8988T (cell line): ENCODE measurements around the gene ZFAND4.
A peak's percentile ranks its signal among the peaks of the same experiment; 100 is the strongest.
"Not testable (repeated sequence)": the region's sequence is repeated elsewhere in the genome, so short reads cannot be mapped to it uniquely, and the experiment has no call there.

Experiments
- DNase-seq: peaks from one replicate; pipeline ENCODE4 v3.0.0; 2011

ZFAND4 gene

DNA sequence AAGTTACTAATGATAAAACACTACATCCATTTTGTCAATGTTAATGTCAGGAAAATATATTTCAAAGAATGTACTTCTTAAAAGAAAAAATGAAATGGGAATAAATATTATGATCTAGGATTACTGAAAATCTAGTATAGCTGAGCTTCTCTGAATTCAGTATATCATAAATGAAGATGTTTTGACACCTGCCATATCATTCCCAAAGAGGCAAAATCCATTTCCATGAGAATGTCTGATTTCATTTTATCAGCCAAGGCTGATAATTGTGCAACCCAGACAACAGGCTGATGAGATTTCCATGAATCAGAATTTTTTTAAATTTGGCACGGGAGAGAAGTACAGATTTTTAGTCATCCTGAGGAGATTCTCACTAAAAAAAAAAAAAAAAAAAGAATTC, 32.5 kb downstream of the ZFAND4 start:
- no peak for DNase-seq

DNA sequence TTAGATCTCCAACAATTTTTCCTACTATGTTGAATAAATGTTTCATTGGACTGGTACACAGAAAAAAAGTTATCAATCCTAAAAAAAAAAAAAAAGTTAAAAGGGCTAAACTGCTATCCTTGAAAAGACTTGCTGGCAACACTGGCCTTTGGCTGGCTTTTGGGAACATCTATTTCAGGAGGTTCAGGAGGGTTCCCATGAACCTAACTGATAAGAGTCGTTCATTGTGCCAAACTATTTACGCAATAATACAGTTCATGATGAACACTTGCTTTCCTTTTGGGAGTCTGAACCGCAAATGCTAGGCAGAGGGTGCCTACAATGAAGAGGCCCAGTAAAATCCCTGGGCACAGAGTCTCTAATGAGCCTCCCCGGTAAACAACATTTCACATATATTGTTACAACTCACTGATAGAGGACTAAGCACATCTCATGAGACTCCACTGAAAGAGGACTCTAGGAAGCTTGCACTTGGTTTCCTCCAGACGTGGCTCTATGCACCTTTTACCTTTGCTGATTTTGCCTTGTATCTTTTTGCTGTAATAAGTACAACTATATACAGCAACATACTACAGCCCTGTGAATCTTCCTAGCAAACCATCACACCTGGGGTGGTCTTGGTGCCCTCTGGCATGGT, 45.0 kb downstream of the ZFAND4 start:
- DNase-seq = no peak

DNA sequence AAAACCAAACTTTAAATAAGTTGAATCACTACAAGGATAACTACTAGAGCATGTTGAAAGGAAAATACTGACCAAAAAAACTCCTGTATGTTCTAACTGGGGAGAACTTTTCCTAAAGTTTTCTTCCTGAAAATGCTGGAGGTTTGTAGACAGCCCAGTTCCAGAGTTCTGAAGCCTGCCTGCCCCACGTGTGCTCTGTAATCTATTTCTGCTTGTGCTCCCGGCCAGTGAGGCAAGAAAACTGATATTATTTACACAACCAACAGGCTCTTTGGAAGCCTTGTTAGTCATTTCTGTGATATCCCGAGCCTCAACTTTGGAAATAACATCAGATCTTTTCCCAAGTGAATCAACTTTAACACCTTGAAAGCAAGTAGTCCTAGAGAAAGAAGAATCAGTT, 46.7 kb downstream of the ZFAND4 start:
- no peak for DNase-seq

DNA sequence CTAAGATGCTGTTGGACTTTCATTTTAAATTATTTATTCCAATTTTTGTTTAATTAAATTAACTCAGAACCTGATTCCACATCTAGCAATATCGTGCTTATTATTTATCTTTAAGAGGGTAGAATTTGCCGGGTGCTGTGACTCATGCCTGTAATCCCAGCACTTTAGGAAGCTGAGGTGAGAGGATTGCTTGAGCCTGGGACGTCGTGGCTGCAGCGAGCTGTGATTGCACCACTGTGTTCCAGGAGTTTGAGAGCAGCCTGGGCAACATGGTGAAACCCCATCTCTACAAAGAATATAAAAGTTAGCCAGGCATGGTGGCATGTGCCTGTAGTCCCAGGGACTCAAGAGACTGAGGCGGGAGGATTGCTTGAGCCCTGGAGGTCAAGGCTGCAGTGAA, 47.8 kb downstream of the ZFAND4 start:
- DNase-seq = no peak

DNA sequence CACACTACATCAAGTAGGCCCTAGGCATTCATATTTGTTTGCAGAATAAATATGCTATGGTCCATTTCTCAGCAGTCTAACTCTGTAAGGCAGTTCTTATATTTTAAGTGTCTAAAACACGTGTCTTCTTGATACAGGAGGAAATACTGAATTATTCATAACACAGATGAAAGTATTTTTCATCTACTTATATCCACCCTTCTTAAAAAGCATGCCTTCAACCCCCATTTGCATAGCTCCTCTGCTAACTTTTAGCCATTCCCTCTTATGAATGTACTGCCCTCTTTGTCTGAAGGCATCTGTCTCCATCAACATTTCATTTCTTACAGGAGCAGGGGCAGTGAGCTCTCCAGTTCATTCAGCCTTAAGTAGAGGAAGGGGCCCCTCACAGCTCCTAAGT, 57.7 kb downstream of the ZFAND4 start:
- no peak for DNase-seq

DNA sequence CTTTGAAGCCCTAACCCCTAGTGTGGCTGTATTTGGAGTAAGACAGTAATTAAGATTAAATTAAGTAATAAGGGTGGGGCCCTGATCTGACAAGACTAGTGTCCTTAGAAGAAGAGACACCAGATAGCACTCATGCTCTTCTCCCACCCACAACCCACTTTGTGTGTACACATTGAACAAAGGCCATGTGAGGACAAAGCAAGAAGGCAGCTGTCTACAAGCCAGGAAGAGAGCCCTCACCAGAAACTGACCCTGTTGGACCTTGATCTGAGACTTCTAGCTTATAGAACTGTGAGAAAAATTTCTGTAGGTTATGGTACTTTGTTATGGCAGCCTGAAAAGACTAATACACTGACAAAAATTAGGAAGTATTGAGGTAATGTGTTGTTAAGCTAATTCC, 59.8 kb downstream of the ZFAND4 start:
- no peak for DNase-seq

DNA sequence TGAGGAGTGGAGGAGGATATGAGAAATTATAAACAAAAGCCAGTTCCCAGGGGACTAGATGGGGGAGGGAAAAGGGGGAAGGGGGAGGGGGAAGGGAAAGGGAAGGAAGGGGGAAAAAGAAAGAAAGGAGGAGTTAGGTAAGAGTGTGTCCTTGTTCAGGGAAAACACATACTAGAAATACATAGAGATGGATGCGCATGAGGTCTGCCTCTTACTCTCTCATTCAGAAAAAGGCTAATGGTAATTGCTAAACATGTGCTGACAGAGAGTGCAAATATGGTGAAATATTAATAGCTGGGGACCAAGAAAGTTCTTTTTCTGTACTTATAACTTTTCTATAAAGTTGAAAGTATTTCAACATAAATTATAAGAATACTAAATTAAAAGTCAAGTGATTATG, 64.5 kb downstream of the ZFAND4 start:
- no peak for DNase-seq

DNA sequence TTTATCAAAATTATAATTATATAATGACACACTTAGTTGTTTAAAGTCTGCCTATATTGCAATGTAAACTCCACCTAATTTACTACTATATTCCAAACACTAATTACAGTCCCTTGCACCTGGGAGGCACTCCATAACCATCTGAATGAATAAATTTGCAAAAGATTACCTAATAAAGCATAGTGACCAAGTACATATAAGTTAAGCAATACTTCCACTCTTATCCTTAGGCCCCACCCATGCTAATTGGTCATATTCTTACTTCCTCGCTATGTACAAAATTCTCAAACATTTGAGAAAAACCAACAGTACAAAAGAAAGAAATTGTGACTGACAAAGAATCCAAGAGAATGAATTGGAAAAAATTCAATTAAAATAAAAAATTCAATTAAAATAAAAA, 65.3 kb downstream of the ZFAND4 start:
- DNase-seq = no peak

DNA sequence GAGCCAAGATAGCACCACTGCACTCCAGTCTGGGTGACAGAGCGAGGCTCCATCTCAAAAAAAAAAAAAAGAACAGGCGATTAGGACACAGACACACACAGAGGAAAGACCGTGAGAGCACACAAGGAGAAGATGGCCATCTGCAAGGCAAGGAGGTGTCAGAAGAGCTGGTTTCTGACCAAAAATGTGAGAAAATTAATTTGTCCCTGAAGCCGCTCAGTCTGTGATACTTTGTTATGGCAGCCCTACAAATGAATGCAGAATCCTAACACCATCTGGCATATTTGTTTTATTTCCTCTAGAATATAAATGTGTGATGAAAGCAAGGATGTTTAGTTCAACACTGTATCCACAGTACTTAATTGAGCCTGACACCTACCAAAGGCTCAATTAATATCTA, 69.7 kb downstream of the ZFAND4 start:
- no peak for DNase-seq

DNA sequence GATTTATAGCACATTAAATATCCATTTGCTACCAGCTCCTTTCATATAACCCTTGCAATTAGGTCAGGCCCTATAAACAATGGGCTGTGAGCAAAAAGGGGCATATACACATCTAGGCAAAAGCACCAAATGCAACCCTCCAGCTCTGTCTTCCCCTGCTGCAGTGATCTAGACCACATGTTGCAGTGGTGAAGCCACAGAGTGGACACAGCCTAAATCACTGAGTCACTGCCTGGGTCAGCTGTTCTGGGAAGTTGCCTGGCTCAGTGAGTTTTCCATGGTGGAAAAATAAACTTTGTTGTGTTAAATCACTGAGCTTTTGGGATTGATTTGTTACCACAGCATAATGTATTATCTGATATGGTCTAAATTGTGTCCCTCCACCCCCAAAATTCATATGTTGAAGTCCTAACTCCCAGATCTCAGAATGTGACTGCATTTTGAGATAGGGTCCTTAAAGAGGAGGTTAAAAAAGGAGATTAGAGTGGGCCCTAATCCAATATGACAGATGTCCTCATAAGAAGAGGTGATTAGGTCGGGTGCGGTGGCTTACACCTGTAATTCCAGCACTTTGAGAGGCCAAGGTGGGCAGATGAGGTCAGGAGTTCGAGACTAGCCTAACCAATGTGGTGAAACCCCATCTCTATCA, 70.4 kb downstream of the ZFAND4 start:
- DNase-seq = no peak

DNA sequence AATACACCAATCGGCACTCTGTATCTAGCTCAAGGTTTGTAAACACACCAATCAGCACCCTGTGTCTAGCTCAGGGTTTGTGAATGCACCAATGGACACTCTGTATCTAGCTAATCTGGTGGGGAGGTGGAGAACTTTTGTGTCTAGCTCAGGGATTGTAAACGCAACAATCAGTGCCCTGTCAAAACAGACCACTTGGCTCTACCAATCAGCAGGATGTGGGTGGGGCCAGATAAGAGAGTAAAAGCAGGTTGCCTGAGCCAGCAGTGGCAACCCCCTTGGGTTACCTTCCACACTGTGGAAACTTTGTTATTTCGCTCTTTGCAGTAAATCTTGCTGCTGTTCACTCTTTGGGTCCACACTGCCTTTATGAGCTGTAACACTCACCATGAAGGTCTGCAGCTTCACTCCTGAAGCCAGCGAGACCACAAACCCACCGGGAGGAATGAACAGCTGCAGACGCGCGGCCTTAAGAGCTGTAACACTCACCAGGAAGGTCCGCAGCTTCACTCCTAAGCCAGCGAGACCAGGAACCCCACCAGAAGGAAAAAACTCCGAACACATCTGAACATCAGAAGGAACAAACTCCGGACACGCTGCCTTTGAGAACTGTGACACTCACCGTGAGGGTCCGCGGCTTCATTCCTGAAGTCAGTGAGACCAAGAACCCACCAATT, 71.2 kb downstream of the ZFAND4 start:
- not testable (repeated sequence) for DNase-seq

DNA sequence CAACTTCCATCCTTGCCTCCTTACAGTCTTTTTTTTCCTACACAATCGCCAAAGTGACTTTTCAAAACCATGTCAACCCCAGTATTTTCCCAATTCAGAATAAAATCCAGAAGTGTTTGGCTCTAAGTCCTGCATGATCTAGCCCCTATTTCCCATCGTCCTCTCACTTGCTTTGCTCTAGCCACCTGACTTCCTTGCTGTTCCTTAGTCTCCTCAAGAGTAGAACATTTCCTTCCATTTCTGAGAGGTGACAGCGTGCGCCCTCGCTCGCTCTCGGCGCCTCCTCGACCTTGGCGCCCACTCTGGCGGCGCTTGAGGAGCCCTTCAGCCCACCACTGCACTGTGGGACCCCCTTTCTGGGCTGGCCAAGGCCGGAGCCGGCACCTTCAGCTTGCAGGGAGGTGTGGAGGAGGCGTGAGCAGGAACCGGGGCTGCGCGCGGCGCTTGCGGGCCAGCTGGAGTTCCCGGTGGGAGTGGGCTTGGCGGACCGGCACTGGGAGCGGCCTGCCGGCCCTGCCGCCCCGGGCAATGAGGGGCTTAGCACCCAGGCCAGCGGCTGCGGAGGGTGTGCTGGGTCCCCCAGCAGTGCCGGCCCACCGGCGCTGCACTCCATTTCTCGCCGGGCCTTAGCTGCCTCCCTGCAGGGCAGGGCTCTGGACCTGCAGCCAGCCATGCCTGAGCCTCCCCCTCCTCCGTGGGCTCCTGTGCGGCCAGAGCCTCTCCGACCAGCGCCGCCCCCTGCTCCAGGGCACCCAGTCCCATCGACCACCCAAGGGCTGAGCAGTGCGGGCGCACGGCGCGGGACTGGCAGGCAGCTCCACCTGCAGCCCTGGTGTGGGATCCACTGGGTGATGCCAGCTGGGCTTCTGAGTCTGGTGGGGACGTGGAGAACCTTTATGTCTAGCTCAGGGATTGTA, 72.0 kb downstream of the ZFAND4 start:
- DNase-seq = not testable (repeated sequence)

DNA sequence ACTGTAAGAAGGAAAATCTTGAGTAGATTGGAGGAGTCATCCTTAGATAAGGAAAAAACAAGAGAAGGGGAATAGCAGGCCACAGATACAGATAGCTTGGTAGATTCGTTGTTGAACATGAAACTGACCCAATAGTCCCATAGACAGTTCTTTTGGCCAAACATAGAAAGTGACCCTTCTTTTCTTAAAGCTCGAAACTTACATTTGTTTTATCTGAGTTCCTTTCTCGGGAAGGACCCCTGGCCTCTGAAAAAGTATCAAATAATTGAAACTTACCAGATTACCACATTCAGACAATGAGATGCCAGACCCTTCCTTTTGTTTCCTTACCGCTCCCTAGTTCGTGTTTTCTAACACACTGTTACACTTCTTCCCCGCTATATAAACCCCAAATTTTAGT, 72.9 kb downstream of the ZFAND4 start:
- no peak for DNase-seq

DNA sequence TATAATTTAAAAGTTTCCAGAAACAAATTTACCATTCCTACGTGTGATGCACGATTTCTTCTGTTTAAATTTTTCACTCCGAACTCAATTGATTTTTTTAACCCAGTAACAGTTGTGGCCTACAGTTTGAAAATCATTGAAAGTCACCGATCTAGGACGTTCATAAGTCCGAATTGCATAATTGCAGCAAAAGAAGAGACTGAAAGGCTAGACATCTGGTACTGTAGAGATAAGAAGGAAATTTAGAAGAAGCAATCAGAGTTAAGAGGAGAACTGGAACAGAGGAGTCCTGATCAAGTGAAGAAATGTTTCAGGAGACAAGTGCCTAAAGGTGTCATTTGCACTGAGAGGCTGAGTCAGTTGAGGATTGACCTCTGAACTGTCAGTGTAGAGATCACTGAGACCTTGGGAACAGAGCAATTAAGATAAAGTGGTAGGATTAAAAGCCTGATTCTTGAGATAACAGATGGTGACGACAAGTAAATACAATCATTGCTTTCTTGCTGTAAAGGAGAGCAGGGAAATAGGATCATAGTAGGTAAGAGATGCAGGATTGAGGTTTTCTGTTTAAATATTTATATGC, 73.5 kb downstream of the ZFAND4 start:
- DNase-seq = no peak

DNA sequence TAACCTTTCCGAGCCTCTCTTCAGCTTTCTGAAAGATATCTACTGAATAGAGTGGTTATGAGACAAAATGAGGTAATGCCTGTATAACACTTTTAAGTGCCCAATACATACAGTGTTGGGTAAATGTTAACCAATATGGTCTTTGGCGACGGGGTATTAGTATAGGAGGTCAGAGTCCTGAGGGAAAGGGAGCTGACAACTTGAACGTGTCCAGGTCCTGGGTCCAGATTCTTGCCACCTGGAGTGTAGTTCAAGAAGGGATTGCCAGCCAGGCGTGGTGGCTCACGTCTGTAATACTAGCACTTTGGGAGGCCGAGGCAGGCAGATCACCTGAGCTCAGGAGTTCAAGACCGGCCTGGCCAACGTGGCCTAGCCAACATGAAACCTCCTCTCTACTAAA, 76.0 kb downstream of the ZFAND4 start:
- no peak for DNase-seq

DNA sequence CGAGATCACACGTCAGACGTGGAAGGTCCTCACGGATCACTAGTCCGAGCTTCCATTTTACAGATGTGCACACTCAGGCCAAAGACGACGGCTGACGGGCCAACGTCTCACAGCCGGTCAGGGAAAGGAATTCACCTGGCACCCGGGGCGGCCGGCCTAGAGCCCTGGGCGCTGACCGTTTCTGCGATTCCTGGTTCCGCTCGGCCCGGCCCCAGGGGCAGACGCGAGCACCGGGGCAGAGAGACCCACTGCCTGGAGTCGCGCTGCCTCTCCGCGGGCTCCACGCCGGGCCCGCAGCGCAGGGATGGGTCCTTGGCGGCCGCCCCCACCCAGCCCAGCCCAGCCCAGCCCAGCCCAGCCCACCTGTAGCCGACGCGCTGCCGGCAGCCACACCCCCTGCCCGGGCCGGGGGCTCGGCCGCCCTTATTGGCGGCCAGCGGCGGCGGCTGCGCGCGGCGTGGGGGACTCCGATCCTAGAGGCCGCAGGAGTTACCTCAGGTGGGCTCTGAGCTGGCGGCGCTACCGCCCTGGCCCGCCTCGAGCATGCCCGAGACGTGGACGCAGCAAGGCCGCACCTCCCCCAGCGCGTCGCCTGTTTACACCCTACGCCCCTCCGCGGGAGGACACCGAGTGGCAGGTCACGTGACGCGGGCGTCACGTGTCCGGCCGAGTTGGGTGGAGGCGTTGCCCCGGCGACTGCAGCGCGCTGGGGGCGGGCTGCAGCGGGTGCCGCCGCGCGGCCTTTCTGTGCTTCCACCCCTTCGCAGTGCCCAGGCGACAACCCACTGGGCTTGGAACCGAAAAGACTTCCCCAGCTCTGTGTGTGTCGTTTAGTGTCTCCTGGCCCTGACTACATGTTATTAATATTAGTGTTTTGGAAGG, 78.1 kb downstream of the ZFAND4 start:
- peak; percentile 64 for DNase-seq

DNA sequence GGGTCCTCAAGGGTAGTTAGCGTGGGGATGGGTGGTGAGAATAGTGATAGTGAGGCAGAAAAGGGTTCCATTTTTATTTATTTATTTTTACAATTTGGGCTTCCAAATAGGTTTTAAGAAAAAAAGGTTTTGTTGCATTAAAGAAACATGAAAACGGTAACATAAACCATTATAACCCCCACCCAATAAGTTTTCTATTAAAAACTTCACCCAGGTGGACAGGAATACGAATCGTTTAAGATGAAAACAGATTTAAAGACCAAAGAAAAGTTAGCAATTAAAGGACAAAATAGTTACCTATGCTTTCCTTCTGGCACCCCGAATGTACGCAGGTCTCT, 78.7 kb downstream of the ZFAND4 start:
- DNase-seq = no peak

DNA sequence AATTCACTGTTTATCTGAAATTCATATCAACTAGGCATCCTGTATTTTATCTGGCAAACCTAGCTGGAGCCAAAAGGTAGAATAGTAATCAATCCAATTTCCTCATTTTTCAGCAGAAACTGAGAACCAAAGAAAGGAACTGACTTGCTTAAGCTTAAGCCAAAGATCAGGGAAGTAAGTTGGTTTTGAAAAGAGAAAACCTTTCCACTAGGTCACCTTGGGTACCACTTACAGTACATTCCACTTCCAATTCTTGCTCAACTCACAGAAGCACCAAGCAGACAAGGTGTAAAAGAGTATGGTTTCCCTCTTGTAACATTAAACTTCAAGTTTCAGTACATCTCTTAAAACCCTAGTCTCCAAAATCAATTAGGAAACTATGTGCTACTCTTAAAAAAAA, 79.6 kb downstream of the ZFAND4 start:
- DNase-seq = no peak

DNA sequence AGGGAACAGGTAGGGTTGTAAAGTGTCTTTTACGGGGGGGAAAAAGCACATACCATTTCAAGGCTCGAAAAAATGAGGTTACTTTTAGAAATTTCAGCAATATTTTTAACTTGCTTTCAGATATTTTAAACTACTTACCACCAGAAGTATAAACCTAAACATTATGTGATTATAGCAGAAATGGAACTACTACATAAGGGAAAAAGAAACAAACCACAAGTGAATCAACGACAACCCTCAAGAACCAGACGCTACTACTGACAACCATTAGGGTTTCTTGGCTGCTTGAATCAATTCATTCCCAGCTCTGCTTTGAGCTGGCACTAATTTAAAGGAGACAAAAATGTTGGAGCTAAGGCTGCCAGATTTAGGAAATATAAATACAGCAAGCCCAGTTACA, 80.1 kb downstream of the ZFAND4 start:
- DNase-seq = no peak

DNA sequence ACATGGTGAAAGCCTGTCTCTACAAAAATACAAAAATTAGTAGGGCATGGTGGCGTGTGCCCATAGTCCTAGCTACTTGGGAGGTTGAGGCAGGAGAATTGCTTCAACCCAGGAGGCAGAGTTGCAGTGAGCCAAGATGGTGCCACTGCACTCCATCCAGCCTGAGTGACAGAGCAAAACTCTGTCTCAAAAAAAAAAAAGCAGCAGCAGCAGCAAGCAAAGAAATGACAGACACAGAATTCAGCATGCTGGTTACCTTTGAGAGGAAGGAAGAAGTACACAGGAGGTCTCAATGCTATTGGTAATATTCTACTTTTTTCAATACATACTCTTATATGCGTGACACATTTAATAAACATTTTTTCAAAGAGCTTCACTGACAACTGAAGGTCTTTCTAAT, 81.3 kb downstream of the ZFAND4 start:
- no peak for DNase-seq

DNA sequence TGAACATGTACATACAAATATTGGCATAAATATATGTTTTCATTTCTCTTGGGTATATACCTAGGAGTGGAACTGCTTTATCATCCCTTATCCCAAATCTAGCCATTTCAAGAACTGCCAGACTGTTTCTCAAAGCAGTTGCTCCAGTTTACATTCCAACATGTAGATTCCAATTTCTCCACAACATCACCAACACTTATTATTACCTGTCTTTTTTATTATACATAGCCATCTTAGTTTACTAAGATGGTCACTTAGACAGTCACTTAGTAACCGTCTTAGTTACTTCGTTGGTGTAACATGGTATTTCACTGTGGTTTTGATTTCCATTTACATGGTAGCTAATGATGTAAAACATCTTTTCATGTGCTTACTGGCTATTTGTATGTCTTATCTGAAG, 82.7 kb downstream of the ZFAND4 start:
- DNase-seq = no peak

DNA sequence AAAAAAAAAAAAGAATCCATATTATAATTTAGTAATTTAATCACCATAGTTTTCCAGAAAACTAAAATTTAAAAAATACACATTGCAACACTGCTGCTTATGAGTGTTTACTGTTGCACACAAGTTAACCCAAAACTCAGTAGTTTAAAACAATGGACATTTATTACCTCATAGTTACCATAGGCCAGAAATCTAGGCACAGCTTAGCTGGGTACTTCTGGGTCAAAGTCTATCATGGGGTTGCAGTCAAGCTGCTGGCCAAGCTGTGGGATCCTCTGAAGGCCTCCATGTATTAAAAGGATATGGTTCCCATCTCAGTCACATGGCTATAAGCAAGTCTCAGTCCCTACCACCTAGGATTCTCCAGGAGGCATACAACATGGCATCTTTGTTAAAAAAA, 83.6 kb downstream of the ZFAND4 start:
- DNase-seq = no peak
